RWPE2 (cell line): Measurements from ENCODE around the gene C13orf46.

Experiments used
- ATAC-seq: fragments of 200-7000 bp; cut with Tn5 transposase; 3 replicates; pipeline ENCODE4 v1.9.1; 2021; ENCODE audit warnings: low read depth
- DNase-seq: peaks from one replicate; pipeline ENCODE4 v3.0.0-alpha.2; 2020; ENCODE audit warnings: low spot score
- H3K27ac ChIP-seq: fragments of 450-650 bp; 2 replicates; pipeline ENCODE4 v1.5.1; 2017; ENCODE audit warnings: mild to moderate bottlenecking; ENCODE audit not compliant: poor library complexity, severe bottlenecking
- H3K27me3 ChIP-seq: fragments of 250-450 bp; sonication (Bioruptor Pico); 2 replicates; pipeline ENCODE4 v1.5.1; 2021; ENCODE audit warnings: mild to moderate bottlenecking, moderate library complexity; ENCODE audit not compliant: insufficient read depth, poor library complexity, severe bottlenecking
- H3K36me3 ChIP-seq: fragments of 250-450 bp; sonication (Bioruptor Pico); 2 replicates; pipeline ENCODE4 v1.5.1; 2020; ENCODE audit warnings: low read depth, mild to moderate bottlenecking, moderate library complexity
- H3K4me1 ChIP-seq: fragments of 250-450 bp; sonication (Bioruptor Pico); 2 replicates; pipeline ENCODE4 v1.5.1; 2021; ENCODE audit warnings: mild to moderate bottlenecking, moderate library complexity; ENCODE audit not compliant: insufficient read depth, poor library complexity, severe bottlenecking
- H3K4me3 ChIP-seq: fragments of 250-450 bp; sonication (Bioruptor Pico); 2 replicates; pipeline ENCODE4 v1.5.1; 2021; ENCODE audit warnings: mild to moderate bottlenecking, moderate library complexity; ENCODE audit not compliant: severe bottlenecking
- H3K9me3 ChIP-seq: fragments of 250-450 bp; sonication (Bioruptor Pico); 2 replicates; pipeline ENCODE4 v1.5.1; 2021; ENCODE audit warnings: mild to moderate bottlenecking, moderate library complexity; ENCODE audit not compliant: severe bottlenecking
- TF ChIP-seq, protein P1 (sequence below): fragments of 450-650 bp; IDR thresholded peaks from one replicate; pipeline ENCODE4 v1.5.1; 2017; ENCODE audit warnings: mild to moderate bottlenecking, moderate library complexity; ENCODE audit not compliant: poor library complexity, severe bottlenecking

C13orf46 gene

GRCh38 chr13:113948034-113948742, 25.7 kb downstream of the C13orf46 start:
- ATAC-seq (no peak), DNase-seq (no peak)
- no peaks in the 10 kb centered on the region for H3K9me3 ChIP-seq
- TF ChIP-seq, protein P1, sequence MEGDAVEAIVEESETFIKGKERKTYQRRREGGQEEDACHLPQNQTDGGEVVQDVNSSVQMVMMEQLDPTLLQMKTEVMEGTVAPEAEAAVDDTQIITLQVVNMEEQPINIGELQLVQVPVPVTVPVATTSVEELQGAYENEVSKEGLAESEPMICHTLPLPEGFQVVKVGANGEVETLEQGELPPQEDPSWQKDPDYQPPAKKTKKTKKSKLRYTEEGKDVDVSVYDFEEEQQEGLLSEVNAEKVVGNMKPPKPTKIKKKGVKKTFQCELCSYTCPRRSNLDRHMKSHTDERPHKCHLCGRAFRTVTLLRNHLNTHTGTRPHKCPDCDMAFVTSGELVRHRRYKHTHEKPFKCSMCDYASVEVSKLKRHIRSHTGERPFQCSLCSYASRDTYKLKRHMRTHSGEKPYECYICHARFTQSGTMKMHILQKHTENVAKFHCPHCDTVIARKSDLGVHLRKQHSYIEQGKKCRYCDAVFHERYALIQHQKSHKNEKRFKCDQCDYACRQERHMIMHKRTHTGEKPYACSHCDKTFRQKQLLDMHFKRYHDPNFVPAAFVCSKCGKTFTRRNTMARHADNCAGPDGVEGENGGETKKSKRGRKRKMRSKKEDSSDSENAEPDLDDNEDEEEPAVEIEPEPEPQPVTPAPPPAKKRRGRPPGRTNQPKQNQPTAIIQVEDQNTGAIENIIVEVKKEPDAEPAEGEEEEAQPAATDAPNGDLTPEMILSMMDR = no peak
- no peaks in the 10 kb centered on the region for H3K4me1 ChIP-seq
- H3K27ac ChIP-seq = no peak overlapping the region
- H3K36me3 ChIP-seq = no peaks in the 10 kb centered on the region
- no peaks in the 10 kb centered on the region for H3K27me3 ChIP-seq
- H3K4me3 ChIP-seq = no peak overlapping the region

DNA sequence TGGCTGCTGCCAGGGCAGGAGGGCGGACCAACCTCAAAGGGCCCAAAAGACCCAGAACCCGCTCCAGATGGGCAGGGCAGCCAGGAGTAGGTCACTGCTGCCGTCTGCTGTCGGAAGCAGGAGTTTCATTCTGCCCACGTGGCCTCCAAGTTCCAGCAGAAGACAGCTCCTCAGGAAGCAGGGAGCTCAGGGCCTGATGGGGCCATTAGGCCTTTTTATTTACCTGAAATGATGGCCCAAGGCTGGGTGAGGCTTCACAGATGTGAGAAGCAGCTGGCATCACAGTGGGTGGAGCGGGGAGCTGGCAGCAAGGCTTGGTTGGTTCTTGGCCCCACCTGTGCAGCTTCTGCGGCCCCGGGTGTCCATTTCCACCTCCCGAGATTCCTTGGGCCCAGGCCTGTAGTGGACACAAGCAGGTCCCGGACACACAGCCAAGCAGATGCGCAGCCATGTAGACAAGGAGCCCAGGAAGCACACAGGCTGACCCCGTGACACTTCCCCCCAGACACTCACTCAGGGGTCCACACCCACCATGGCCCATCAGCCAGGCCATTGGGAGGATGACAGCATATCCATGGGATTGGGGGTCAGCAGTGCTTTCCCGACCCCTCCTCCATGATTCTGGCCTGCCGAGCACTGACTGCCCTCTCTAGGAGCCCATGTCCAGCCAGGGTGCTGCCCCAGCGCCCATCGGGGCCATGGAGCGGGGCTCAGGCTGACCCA, 26.4 kb downstream of the C13orf46 start:
- Histone ChIP-seq H3K36me3 (no peaks in the 10 kb centered on the region), H3K9me3 (no peaks in the 10 kb centered on the region), H3K27me3 (no peaks in the 10 kb centered on the region), H3K27ac (no peak overlapping the region), H3K4me3 (no peak overlapping the region), H3K4me1 (no peaks in the 10 kb centered on the region)
- ATAC-seq = peak; percentile 59
- peak; percentile 66 for DNase-seq
- TF ChIP-seq, protein P1 = peak; percentile 94

GRCh38 chr13:113946409-113947181, 27.3 kb downstream of the C13orf46 start:
- no peaks in the 10 kb centered on the region for H3K9me3 ChIP-seq
- DNase-seq (peak; percentile 53), ATAC-seq (no peak)
- H3K4me1 ChIP-seq = peaks cover 5% of the 10 kb centered on the region
- H3K27me3 ChIP-seq = no peaks in the 10 kb centered on the region
- no peak overlapping the region for H3K27ac ChIP-seq
- TF ChIP-seq, protein P1 = no peak
- no peak overlapping the region for H3K4me3 ChIP-seq
- H3K36me3 ChIP-seq = no peaks in the 10 kb centered on the region

GRCh38 chr13:113945857-113946408, 27.9 kb downstream of the C13orf46 start:
- TF ChIP-seq, protein P1 = no peak
- DNase-seq (peak; percentile 51), ATAC-seq (no peak)
- H3K27ac ChIP-seq = no peak overlapping the region
- no peaks in the 10 kb centered on the region for H3K27me3 ChIP-seq
- H3K4me3 ChIP-seq = no peak overlapping the region
- no peaks in the 10 kb centered on the region for H3K36me3 ChIP-seq
- peaks cover 5% of the 10 kb centered on the region for H3K4me1 ChIP-seq
- no peaks in the 10 kb centered on the region for H3K9me3 ChIP-seq
